Hepatocyte (in vitro differentiated cells): ENCODE data around the gene INTS11. TPM values are rescaled to one million over a fixed set of nuclear protein-coding genes. Genes with fewer than 3 reads are reported as not detected.

ENCODE experiments used
- DNase-seq: peaks from one replicate; pipeline ENCODE4 v3.0.0-alpha.2; 2016; ENCODE audit warnings: low spot score
- H2AFZ ChIP-seq: fragments of 200-600 bp; sonication (generic); 2 replicates; pipeline ENCODE4 v1.6.0; 2016; ENCODE audit warnings: antibody characterized with exemption, mild to moderate bottlenecking
- H3K27ac ChIP-seq: fragments of 200-600 bp; sonication (generic); 2 replicates; pipeline ENCODE4 v1.5.1; 2016; ENCODE audit warnings: mild to moderate bottlenecking
- H3K27me3 ChIP-seq: fragments of 200-600 bp; sonication (generic); 2 replicates; pipeline ENCODE4 v1.6.1; 2016
- H3K36me3 ChIP-seq: fragments of 200-600 bp; sonication (generic); replicated peaks from 2 replicates; pipeline ENCODE4 v1.5.1; 2016; ENCODE audit warnings: low read depth; ENCODE audit not compliant: insufficient read depth
- H3K4me1 ChIP-seq: fragments of 200-600 bp; sonication (generic); 2 replicates; pipeline ENCODE4 v1.5.1; 2016; ENCODE audit warnings: mild to moderate bottlenecking, moderate library complexity; ENCODE audit not compliant: insufficient read depth
- H3K4me2 ChIP-seq: fragments of 200-600 bp; sonication (generic); 2 replicates; pipeline ENCODE4 v1.6.0; 2016
- H3K4me3 ChIP-seq: fragments of 200-600 bp; sonication (generic); 2 replicates; pipeline ENCODE4 v1.5.1; 2016; ENCODE audit warnings: mild to moderate bottlenecking
- H3K79me2 ChIP-seq: fragments of 200-600 bp; sonication (generic); 2 replicates; pipeline ENCODE4 v1.6.0; 2017; ENCODE audit warnings: mild to moderate bottlenecking
- H3K9me2 ChIP-seq: fragments of 200-600 bp; sonication (generic); replicated peaks from 2 replicates; pipeline ENCODE4 v1.6.0; 2017; ENCODE audit warnings: mild to moderate bottlenecking; ENCODE audit not compliant: insufficient read depth
- H3K9me3 ChIP-seq: fragments of 200-600 bp; sonication (generic); 2 replicates; pipeline ENCODE4 v1.5.1; 2016; ENCODE audit warnings: low read depth, mild to moderate bottlenecking
- H4K20me1 ChIP-seq: fragments of 200-600 bp; sonication (generic); 2 replicates; pipeline ENCODE4 v1.6.0; 2016; ENCODE audit warnings: mild to moderate bottlenecking; ENCODE audit not compliant: insufficient read depth, poor library complexity, severe bottlenecking
- CTCF ChIP-seq: fragments of 200-600 bp; sonication (generic); IDR thresholded peaks from 2 replicates; pipeline ENCODE4 v1.5.1; 2016; ENCODE audit warnings: antibody characterized with exemption, mild to moderate bottlenecking; ENCODE audit not compliant: poor library complexity
- EZH2 ChIP-seq: fragments of 200-600 bp; sonication (generic); IDR thresholded peaks from 2 replicates; pipeline ENCODE4 v1.6.1; 2016; ENCODE audit warnings: antibody characterized with exemption, mild to moderate bottlenecking, borderline replicate concordance
- EZH2phosphoT487 ChIP-seq: fragments of 200-600 bp; sonication (generic); IDR thresholded peaks from one replicate; pipeline ENCODE4 v1.6.1; 2018; ENCODE audit warnings: antibody characterized with exemption, mild to moderate bottlenecking, low read depth, moderate library complexity; ENCODE audit not compliant: unreplicated experiment, severe bottlenecking
- WGBS: methylation state at CpG from one replicate; pipeline ENCODE4 v1.1.6; 2016; ENCODE audit warnings: low lambda C conversion rate; ENCODE audit errors: missing lambda C conversion rate; 5-methylcytosine and 5-hydroxymethylcytosine counted together
- polyA plus RNA-seq: library from polyadenylated mRNA; unstranded; fragments of >200 nt; fragmentation: Nextera tagmentation; extraction: Ambion mirVana; gene quantifications from 2 replicates; pipeline ENCODE4 v1.2.1, GENCODE V29; 2016
- total RNA-seq: library from RNA; depleted of rRNA; stranded (reverse); fragments of >200 nt; gene quantifications from 2 replicates; pipeline ENCODE4 v1.2.3, GENCODE V29; 2014

INTS11 gene
- total and polyA plus RNA-seq, 2 experiments from 2014 or later = 80.4 to 80.6 TPM

GRCh38 chr1:1305300-1306069 lies 19.0 kb downstream of the INTS11 start:
- no peaks in the 10 kb centered on the region for H3K27me3 ChIP-seq
- 61% methylated on average over 14 of the region's 25 CpGs for WGBS
- H3K36me3 ChIP-seq = no peaks in the 10 kb centered on the region
- H3K79me2 ChIP-seq = peaks cover 63% of the 10 kb centered on the region
- DNase-seq = peak; percentile 90
- peak overlapping the region; percentile 93 for H3K27ac ChIP-seq
- peaks cover 27% of the 10 kb centered on the region for H4K20me1 ChIP-seq
- H3K4me3 ChIP-seq = peak overlapping the region; percentile 29
- TF ChIP-seq EZH2 (no peak), CTCF (peak; percentile 11)
- H2AFZ ChIP-seq = no peak overlapping the region
- H3K4me2 ChIP-seq = peak overlapping the region; percentile 99
- peaks cover 41% of the 10 kb centered on the region for H3K4me1 ChIP-seq
- no peaks in the 10 kb centered on the region for H3K9me2 ChIP-seq
- H3K9me3 ChIP-seq = no peaks in the 10 kb centered on the region

GRCh38 chr1:1304331-1305299 lies 19.8 kb downstream of the INTS11 start:
- Histone ChIP-seq H4K20me1 (peaks cover 29% of the 10 kb centered on the region), H3K4me2 (peak overlapping the region; percentile 99), H3K4me1 (peaks cover 37% of the 10 kb centered on the region), H3K79me2 (peaks cover 54% of the 10 kb centered on the region), H3K9me3 (no peaks in the 10 kb centered on the region), H3K36me3 (no peaks in the 10 kb centered on the region), H3K9me2 (no peaks in the 10 kb centered on the region), H3K27ac (peak overlapping the region; percentile 93), H3K4me3 (peak overlapping the region; percentile 15), H2AFZ (no peak overlapping the region), H3K27me3 (no peaks in the 10 kb centered on the region)
- no peak for TF ChIP-seq CTCF
- no peak for TF ChIP-seq EZH2phosphoT487
- no peak for TF ChIP-seq EZH2
- peak; percentile 89 for DNase-seq
- 30% methylated on average over 29 of the region's 29 CpGs for WGBS

- no peak overlapping the region for H3K4me3 ChIP-seq
- no peaks in the 10 kb centered on the region for H3K27me3 ChIP-seq
- H3K36me3 ChIP-seq = no peaks in the 10 kb centered on the region
- TF ChIP-seq EZH2phosphoT487 (no peak), CTCF (no peak), EZH2 (no peak)
- no peaks in the 10 kb centered on the region for H3K9me2 ChIP-seq
- H3K27ac ChIP-seq = no peak overlapping the region
- H3K79me2 ChIP-seq = peaks cover 45% of the 10 kb centered on the region
- H2AFZ ChIP-seq = no peak overlapping the region
- no peak for DNase-seq
- 87% methylated on average over 13 of the region's 13 CpGs for WGBS
- no peaks in the 10 kb centered on the region for H3K9me3 ChIP-seq
- peaks cover 31% of the 10 kb centered on the region for H3K4me1 ChIP-seq
- H4K20me1 ChIP-seq = peaks cover 33% of the 10 kb centered on the region
- peak overlapping the region; percentile 99 for H3K4me2 ChIP-seq
Measured at GRCh38 chr1:1303736-1304135, 20.7 kb downstream of the INTS11 start.
